GM12878 (cell line): ENCODE measurements around the gene MAST2. TPM values are rescaled to one million over a fixed set of nuclear protein-coding genes. Genes with fewer than 3 reads are reported as not detected.

Experiments
- ATAC-seq: fragments of 200-7000 bp; cut with Tn5 transposase; 3 replicates; pipeline ENCODE4 v1.9.1; 2020; ENCODE audit warnings: mild to moderate bottlenecking, moderate library complexity
- BruUV-seq: library from RNA; stranded (reverse); fragments of 400-500 nt; replicated peaks from 2 replicates; lab custom pipeline; 2021; lab: Mats Ljungman, UMichigan
- CTCF ChIA-PET: fragments of 300-600 bp; sonication (Branson Sonifier 250); formaldehyde crosslinking; extraction: SDS; loops from one replicate; lab custom pipeline; 2021; ENCODE audit warnings: inconsistent platforms; lab: Yijun Ruan, JAX
- POLR2A ChIA-PET: fragments of 350-600 bp; formaldehyde crosslinking; extraction: SDS; loops from one replicate; lab custom pipeline; 2021; ENCODE audit warnings: inconsistent platforms; lab: Charles Lee
- RAD21 ChIA-PET: fragments of 300-600 bp; sonication (Branson Sonifier 250); formaldehyde crosslinking; loops from one replicate; lab custom pipeline; 2023; ENCODE audit warnings: antibody characterized with exemption; ENCODE audit not compliant: unreplicated experiment; lab: Charles Lee
- SMC1A ChIA-PET: fragments of 300-600 bp; sonication (Branson Sonifier 250); formaldehyde crosslinking; loops from one replicate; lab custom pipeline; 2023; ENCODE audit not compliant: unreplicated experiment, uncharacterized antibody; lab: Charles Lee
- DNase-seq: peaks from one replicate; pipeline ENCODE4 v3.0.0-alpha.2; 2011; ENCODE audit warnings: low read depth, low spot score
- FAIRE-seq: peaks from 3 replicates; lab custom pipeline; 2011; peaks lifted over from hg19 to GRCh38; lab: Jason Lieb, UNC
- H2AFZ ChIP-seq: 2 replicates; pipeline ENCODE4 v1.6.0; 2011; ENCODE audit warnings: low read depth, low read length, control low read depth; ENCODE audit not compliant: control insufficient read depth
- H3K27ac ChIP-seq: 2 replicates; pipeline ENCODE4 v1.5.1; 2011; ENCODE audit warnings: control low read depth; ENCODE audit not compliant: control insufficient read depth, insufficient read depth
- H3K27me3 ChIP-seq, 2 experiments: replicated peaks in 1 of 2; 2 replicates each; pipeline versions ENCODE4 v1.6.0 to v1.6.1; 2011; ENCODE audit warnings: low read length in 1 of 2; ENCODE audit not compliant: control insufficient read depth in 2 of 2, insufficient read depth in 2 of 2
- H3K36me3 ChIP-seq, 2 experiments: 2 replicates each; pipeline ENCODE4 v1.5.1; 2011; ENCODE audit warnings: low read length in 1 of 2; ENCODE audit not compliant: control insufficient read depth in 2 of 2, insufficient read depth in 2 of 2
- H3K4me1 ChIP-seq: 2 replicates; pipeline ENCODE4 v1.6.1; 2011; ENCODE audit warnings: mild to moderate bottlenecking, low read length, moderate library complexity, mixed read lengths; ENCODE audit not compliant: control insufficient read depth, insufficient read depth
- H3K4me2 ChIP-seq: 2 replicates; pipeline ENCODE4 v1.6.0; 2011; ENCODE audit warnings: control low read depth; ENCODE audit not compliant: control insufficient read depth, insufficient read depth
- H3K4me3 ChIP-seq: fragments of 200-600 bp; sonication (generic); 2 replicates; pipeline ENCODE4 v1.5.1; 2016
- H3K79me2 ChIP-seq: 2 replicates; pipeline ENCODE4 v1.6.0; 2011; ENCODE audit warnings: low read length; ENCODE audit not compliant: control insufficient read depth, insufficient read depth
- H3K9ac ChIP-seq: 2 replicates; pipeline ENCODE4 v1.8.0; 2011; ENCODE audit warnings: low read length, control low read depth, mixed read lengths; ENCODE audit not compliant: control insufficient read depth, insufficient read depth
- H3K9me3 ChIP-seq: replicated peaks from 3 replicates; pipeline ENCODE4 v1.5.1; 2011; ENCODE audit warnings: mild to moderate bottlenecking, low read length; ENCODE audit not compliant: control insufficient read depth, insufficient read depth
- H4K20me1 ChIP-seq: 2 replicates; pipeline ENCODE4 v1.6.0; 2011; ENCODE audit not compliant: control insufficient read depth, insufficient read depth
- BCLAF1 ChIP-seq: fragments of 450-650 bp; IDR thresholded peaks from 2 replicates; pipeline ENCODE4 v1.6.1; 2017; ENCODE audit warnings: antibody characterized with exemption, mild to moderate bottlenecking, moderate library complexity
- CBFB ChIP-seq: IDR thresholded peaks from 2 replicates; pipeline ENCODE4 v1.6.1; 2016; ENCODE audit warnings: antibody characterized with exemption, low read depth
- CBX5 ChIP-seq: sonication (generic); IDR thresholded peaks from 2 replicates; pipeline ENCODE4 v1.6.1; 2016; ENCODE audit warnings: low read depth, moderate library complexity, mild to moderate bottlenecking, inconsistent platforms
- DPF2 ChIP-seq: fragments of 450-650 bp; IDR thresholded peaks from 2 replicates; pipeline ENCODE4 v1.6.1; 2017; ENCODE audit warnings: mild to moderate bottlenecking
- ESRRA ChIP-seq: IDR thresholded peaks from 2 replicates; pipeline ENCODE4 v1.6.1; 2012; ENCODE audit warnings: mild to moderate bottlenecking, low read length, improper control_type of control experiment
- EZH2 ChIP-seq: IDR thresholded peaks from 2 replicates; pipeline ENCODE4 v1.6.1; 2012; ENCODE audit warnings: low read depth, mild to moderate bottlenecking, control low read depth, inconsistent platforms, low read length, borderline replicate concordance; ENCODE audit not compliant: control insufficient read depth
- HCFC1 ChIP-seq: fragments of 150-350 bp; IDR thresholded peaks from 2 replicates; pipeline ENCODE4 v1.6.1; 2014; ENCODE audit warnings: low read length
- IRF3 ChIP-seq: fragments of 450-650 bp; IDR thresholded peaks from 2 replicates; pipeline ENCODE4 v1.6.1; 2014; ENCODE audit warnings: mild to moderate bottlenecking
- POU2F2 ChIP-seq: IDR thresholded peaks from 3 replicates; pipeline ENCODE4 v1.6.1; 2011; ENCODE audit warnings: low read depth, mild to moderate bottlenecking, low read length, borderline replicate concordance
- SREBF2 ChIP-seq: IDR thresholded peaks from 2 replicates; pipeline ENCODE4 v1.6.1; 2012; ENCODE audit warnings: mild to moderate bottlenecking, low read length
- YBX1 ChIP-seq: fragments of 450-650 bp; IDR thresholded peaks from 2 replicates; pipeline ENCODE4 v1.6.1; 2016; ENCODE audit warnings: antibody characterized with exemption
- ZNF207 ChIP-seq: fragments of 450-650 bp; IDR thresholded peaks from 2 replicates; pipeline ENCODE4 v1.6.1; 2014; ENCODE audit warnings: antibody characterized with exemption, mild to moderate bottlenecking, borderline replicate concordance
- WGBS: methylation state at CpG from one replicate; pipeline ENCODE4 v1.1.6; 2016; ENCODE audit warnings: low lambda C conversion rate; ENCODE audit not compliant: insufficient replicate concordance, insufficient coverage; ENCODE audit errors: missing lambda C conversion rate; 5-methylcytosine and 5-hydroxymethylcytosine counted together
- in situ Hi-C: fragments of 300-500 bp; cut with MboI; formaldehyde crosslinking; loops from 9 replicates; pipeline ENCODE4 v1.14.3; 2018; ENCODE audit warnings: mixed read lengths
- intact Hi-C: fragments of 100-400 bp; cut with micrococcal nuclease; formaldehyde crosslinking; loops from one replicate; pipeline ENCODE4 v1.14.2; 2022; ENCODE audit not compliant: unreplicated experiment
- polyA plus RNA-seq, 11 experiments: library from polyadenylated mRNA; depleted of rRNA in 4 of 11; unstranded in 6 of 11; stranded (reverse) in 5 of 11; fragments of >200 nt; fragmentation: Nextera tagmentation in 4 of 11; fragmentation: Illumina TruSeq in 1 of 11; extraction: Ambion mirVana in 4 of 11; extraction: Trizol in 1 of 11; gene quantifications; 1 replicate in 1 of 11; 2 replicates in 10 of 11; pipeline versions ENCODE4 v1.2.1 to v1.2.3, GENCODE V29; 2011 to 2016; ENCODE audit warnings: inconsistent platforms in 2 of 11, missing spikeins in 2 of 11, low read depth in 1 of 11
- total RNA-seq, 4 experiments: library from RNA; depleted of rRNA in 3 of 4; stranded (reverse); fragments of >200 nt in 3 of 4; fragmentation: Illumina TruSeq in 1 of 4; extraction: Trizol in 1 of 4; gene quantifications; 2 replicates each; pipeline versions ENCODE4 v1.2.1 to v1.2.3, GENCODE V29; 2013 to 2021

MAST2 gene
- total and polyA plus RNA-seq, 10 of the 15 experiments (the other 5 are each of a cell fraction or from before 2014, with no cell fraction given), result 1.0 to 28.7 (median 13.8) TPM

GRCh38 chr1:45880930-45881329, 77.5 kb downstream of the MAST2 start (continued):
- no peak for TF ChIP-seq CBX5

GRCh38 chr1:45883658-45884057, 80.2 kb downstream of the MAST2 start:
- ChIA-PET CTCF (no interaction called here), RAD21 (interaction anchor here (0.7 kb wide), 1 partner anchor 211 kb away, joined by 3 read pairs; no protein-coding TSS in a partner anchor), SMC1A (interaction anchor here (1.3 kb wide), 1 partner anchor 30 kb away, joined by 5 read pairs; no protein-coding TSS in a partner anchor), POLR2A (no interaction called here)
- no peaks in the 10 kb centered on the region for H3K9me3 ChIP-seq
- DNase-seq (no peak), FAIRE-seq (no peak), ATAC-seq (no peak)
- in situ Hi-C loops, result no loop called here
- no peak overlapping the region for H3K4me3 ChIP-seq
- TF ChIP-seq DPF2, result no peak
- intact Hi-C loops, result loop anchor here (5.0 to 10.0 kb wide), 3 partner anchors 196 to 369 kb away; partner anchors contain the start of genes CCDC17, GPBP1L1 and TMEM69
- H3K4me1 ChIP-seq, result 0 out of 2 replicates have a peak, but pooled peaks cover 4% of the 10 kb centered on the region
- H3K27ac ChIP-seq, result no peak overlapping the region
- no peaks in the 10 kb centered on the region for H3K27me3 ChIP-seq
- H2AFZ ChIP-seq, result no peak overlapping the region
- BruUV-seq, result no TSS peak
- H4K20me1 ChIP-seq, result no peaks in the 10 kb centered on the region
- no peaks in the 10 kb centered on the region for H3K79me2 ChIP-seq
- WGBS, result 29% methylated on average over 1 of the region's 1 CpG
- no peaks in the 10 kb centered on the region for H3K36me3 ChIP-seq
- H3K9ac ChIP-seq, result no peak overlapping the region
- H3K4me2 ChIP-seq, result no peak overlapping the region

- no peak overlapping the region for H3K4me2 ChIP-seq
- H4K20me1 ChIP-seq, result no peaks in the 10 kb centered on the region
- ATAC-seq, result no peak
- DNase-seq, result no peak
- H3K4me1 ChIP-seq, result 0 out of 2 replicates have a peak, but pooled peaks cover 3% of the 10 kb centered on the region
- ChIA-PET POLR2A (no interaction called here), SMC1A (interaction anchor here (1.2 kb wide), 1 partner anchor 85 kb away, joined by 3 read pairs; no protein-coding TSS in a partner anchor), RAD21 (no interaction called here), CTCF (no interaction called here)
- no TSS peak for BruUV-seq
- no peak overlapping the region for H3K27ac ChIP-seq
- in situ Hi-C loops (no loop called here), intact Hi-C loops (loop anchor here (5.0 to 10.0 kb wide), 3 partner anchors 197 to 370 kb away; partner anchors contain the start of genes CCDC17, GPBP1L1 and TMEM69)
- WGBS, result 100% methylated on average over 1 of the region's 1 CpG
- no peaks in the 10 kb centered on the region for H3K27me3 ChIP-seq
- H3K9me3 ChIP-seq, result no peaks in the 10 kb centered on the region
- no peak overlapping the region for H2AFZ ChIP-seq
- H3K79me2 ChIP-seq, result no peaks in the 10 kb centered on the region
- H3K4me3 ChIP-seq, result no peak overlapping the region
- H3K9ac ChIP-seq, result no peak overlapping the region
- H3K36me3 ChIP-seq, result no peaks in the 10 kb centered on the region; a peak in 1 of 4 replicates
- FAIRE-seq, result no peak
- TF ChIP-seq YBX1 (no peak), BCLAF1 (no peak), CBFB (no peak), POU2F2 (no peak), ZNF207 (no peak), IRF3 (no peak), SREBF2 (no peak), HCFC1 (no peak), ESRRA (no peak), EZH2 (no peak)
- TF ChIP-seq, all 136 proteins: peak for 0
Measured at GRCh38 chr1:45884700-45885099, 81.3 kb downstream of the MAST2 start.
